GM21390 (cell line): ENCODE data around the gene CLIP2.
"Not testable (repeated sequence)": the region's sequence is repeated elsewhere in the genome, so short reads cannot be mapped to it uniquely, and the experiment has no call there.

Experiments used
- ATAC-seq: cut with Tn5 transposase; IDR thresholded peaks from one replicate; pipeline ENCODE4 v1.9.1; 2021; ENCODE audit not compliant: unreplicated experiment

CLIP2 gene

GRCh38 chr7:74325210-74325565 lies 36.0 kb downstream of the CLIP2 start:
- ATAC-seq: no peak

DNA sequence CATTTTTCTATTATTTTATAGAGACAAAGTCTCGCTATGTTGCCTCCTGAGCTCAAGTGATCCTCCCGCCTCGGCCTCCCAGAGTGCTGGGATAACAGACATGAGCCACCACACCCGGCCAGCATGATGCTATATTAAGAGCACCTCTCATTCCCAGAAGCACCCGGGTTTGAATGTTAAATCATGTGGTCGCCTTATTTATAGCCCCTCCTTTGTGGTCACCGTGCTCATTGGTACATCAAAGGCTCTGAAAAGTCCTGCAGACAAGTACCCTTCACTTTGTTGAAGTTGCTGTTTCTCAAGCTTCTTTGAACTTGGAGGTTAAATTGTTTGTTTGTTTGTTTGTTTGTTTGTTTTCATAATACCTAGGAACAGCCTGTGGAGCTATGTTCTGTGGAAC lies 40.0 kb downstream of the CLIP2 start:
- no peak for ATAC-seq

DNA sequence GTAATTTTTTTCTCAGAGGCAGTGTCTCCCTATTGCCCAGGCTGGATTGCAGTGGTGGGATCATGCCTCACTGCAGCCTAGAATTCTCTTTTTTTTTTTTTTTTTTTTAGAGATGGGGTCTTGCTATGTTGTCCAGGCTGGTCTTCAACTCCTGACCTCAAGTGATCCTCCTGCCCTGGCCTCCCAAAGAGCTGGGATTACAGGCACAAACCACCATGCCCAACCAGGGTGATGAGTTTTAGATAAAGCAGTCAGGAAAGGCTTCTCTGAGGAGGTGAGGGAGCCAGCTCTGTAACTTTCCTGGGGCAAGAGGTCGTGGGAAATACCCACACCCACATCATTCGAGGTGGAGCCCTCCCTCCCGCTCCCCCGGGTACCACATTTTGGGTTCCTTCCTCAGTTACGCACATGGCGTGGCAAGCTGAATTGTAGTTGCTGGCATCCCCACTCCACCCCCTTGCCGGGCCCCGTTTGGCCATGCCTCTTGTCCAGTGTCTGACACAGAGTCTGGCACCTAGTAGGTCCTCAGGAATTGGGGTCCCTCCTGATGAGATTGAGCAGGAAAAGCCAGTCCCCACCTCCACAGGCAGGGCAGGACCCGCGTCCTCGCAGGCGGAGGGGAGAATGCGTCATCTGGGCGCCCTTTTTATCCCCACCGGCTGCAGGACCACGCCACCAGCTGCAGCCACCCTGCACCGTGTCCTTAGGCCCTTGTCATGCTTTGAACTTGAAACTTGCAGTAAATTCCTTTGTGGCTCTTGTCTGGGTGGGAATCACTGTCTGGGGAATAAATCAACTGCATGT lies 43.4 kb downstream of the CLIP2 start:
- ATAC-seq: no peak

DNA sequence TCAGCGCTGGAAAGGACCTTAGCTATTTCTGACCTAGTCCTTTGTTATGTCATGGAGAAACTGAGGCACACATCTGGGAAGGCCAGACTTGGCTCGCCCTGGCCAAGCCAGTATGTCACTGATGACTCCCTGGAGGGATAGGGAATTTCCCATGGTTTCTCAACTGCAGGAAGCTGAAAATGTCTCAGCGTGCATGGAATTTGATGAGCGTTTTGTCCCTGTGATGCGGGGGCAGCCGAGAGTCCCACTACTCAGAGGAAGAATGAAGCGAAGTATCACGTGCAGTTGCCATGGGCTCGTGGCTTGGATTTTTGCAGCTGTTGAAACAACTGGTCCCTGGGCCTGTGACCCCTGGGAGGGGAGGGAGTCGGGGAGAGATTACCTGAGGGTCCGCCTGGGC lies 44.8 kb downstream of the CLIP2 start:
- ATAC-seq: no peak

GRCh38 chr7:74337926-74338325 lies 48.7 kb downstream of the CLIP2 start:
- no peak for ATAC-seq

DNA sequence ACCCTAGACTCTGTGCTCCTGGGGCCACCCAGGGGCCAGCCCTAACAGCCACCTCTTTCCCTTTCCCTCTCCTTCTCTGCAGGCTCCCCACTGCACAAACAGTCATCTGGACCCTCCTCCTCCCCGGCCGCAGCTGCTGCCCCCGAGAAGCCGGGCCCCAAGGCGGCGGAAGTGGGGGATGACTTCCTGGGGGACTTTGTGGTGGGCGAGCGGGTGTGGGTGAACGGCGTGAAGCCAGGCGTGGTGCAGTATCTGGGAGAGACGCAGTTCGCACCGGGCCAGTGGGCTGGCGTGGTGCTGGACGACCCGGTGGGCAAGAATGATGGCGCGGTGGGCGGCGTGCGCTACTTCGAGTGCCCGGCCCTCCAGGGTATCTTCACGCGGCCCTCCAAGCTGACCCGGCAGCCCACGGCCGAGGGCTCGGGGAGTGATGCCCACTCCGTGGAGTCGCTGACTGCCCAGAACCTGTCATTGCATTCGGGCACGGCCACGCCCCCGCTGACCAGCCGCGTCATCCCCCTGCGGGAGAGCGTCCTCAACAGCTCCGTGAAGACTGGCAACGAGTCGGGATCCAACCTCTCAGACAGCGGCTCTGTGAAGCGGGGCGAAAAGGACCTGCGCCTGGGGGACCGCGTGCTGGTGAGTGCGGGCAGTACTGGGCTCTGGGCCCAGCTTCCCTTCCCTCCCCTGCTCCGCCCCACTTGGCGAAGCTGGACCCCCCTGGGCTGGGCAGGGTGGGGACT lies 49.3 kb downstream of the CLIP2 start:
- ATAC-seq: no peak

GRCh38 chr7:74339648-74340047 lies 50.4 kb downstream of the CLIP2 start:
- not testable (repeated sequence) for ATAC-seq

DNA sequence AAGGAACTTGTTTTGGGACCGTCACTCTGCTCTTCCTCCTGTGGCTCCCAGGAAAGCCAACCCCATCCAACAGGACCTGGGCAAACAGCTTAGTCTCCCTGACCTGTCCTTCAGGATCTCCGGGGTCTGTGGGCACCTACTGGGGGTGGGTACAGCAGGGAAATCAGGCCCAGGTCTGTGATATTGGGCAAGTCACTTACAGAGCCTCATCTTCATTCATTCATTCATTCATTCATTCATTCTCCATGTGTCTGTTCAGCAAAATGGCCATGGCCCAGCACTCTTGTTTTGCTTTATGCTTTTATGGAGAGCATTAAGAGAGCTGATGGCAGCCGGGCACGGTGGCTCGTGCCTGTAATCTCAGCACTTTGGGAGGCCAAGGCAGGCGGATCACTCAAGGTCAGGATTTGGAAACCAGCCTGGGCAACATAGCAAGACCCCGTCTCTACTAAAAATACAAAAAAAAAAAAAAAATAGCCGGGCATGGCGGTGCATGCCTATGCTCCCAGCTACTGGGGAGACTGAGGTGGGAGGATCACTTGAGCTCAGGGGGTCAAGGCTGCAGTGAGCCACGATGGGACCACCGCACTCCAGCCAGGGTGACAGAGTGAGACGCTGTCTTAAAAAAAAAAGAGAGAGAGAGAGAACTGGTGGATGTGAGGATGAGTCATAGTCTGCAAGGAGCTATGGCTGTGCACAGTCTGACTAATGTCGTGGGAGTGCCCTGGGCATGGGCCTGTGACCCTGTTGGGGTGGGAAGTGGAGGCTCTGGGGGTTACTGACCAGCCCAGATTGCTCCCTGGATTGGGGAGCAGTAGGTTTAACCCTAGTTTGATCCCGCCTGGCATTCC lies 54.3 kb downstream of the CLIP2 start:
- ATAC-seq: no peak

DNA sequence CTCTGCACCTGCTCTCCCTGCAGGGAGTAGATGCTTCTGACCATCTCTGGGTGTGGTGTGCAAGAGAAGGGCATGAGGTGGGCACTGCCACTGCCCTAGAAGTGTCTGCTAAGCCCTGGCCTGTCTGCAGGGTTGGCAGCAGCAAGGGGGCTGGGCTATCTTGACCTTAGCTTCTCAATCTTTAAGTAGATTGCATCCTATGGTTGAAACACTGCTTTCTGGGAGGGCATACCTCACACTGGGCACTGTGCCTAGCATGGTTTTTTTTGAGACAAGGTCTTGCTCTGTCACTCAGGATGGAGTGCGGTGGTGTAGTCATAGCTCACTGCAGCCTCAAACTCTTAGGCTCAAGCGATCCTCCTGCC lies 54.9 kb downstream of the CLIP2 start:
- ATAC-seq: no peak

- ATAC-seq: no peak
Measured at GRCh38 chr7:74344786-74345185, 55.6 kb downstream of the CLIP2 start.

- ATAC-seq: no peak
Measured at GRCh38 chr7:74345970-74346369, 56.8 kb downstream of the CLIP2 start.

DNA sequence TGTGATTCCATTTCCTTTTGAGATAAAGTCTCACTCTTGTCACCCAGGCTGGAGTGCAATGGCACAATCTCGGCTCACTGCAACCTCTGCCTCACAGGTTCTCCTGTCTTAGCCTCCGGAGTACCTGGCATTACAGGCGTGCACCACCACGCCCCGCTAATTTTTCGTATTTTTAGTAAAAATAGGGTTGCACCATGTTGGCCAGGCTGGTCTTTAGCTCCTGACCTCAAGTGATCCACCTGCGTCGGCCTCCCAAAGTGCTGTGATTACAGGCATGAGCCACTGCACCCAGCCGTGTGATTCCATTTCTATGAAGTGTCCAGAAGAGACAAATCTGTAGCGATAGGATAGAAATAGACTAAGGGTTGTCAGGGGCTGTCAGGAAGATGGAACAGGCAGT lies 60.4 kb downstream of the CLIP2 start:
- no peak for ATAC-seq

DNA sequence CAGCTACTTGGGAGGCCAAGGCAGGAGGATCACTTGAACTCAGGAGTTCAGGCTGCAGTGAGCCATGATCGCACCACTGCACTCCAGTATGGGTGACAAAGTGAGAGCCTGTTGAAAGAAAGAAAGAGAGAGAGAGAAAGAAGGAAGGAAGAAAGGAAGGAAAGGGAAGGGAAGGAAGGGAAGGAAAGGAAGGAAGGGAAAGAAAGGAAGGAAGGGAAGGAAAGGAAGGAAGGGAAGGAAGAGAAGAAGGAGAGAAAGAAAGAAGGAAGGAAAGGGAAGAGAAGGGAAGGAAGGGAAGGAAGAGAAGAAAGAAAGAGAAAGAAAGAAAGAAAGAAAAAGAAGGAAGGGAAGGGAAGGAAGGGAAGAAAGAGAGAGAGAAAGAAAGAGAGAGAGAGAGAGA lies 61.5 kb downstream of the CLIP2 start:
- no peak for ATAC-seq

GRCh38 chr7:74351836-74352235 lies 62.6 kb downstream of the CLIP2 start:
- ATAC-seq: no peak

DNA sequence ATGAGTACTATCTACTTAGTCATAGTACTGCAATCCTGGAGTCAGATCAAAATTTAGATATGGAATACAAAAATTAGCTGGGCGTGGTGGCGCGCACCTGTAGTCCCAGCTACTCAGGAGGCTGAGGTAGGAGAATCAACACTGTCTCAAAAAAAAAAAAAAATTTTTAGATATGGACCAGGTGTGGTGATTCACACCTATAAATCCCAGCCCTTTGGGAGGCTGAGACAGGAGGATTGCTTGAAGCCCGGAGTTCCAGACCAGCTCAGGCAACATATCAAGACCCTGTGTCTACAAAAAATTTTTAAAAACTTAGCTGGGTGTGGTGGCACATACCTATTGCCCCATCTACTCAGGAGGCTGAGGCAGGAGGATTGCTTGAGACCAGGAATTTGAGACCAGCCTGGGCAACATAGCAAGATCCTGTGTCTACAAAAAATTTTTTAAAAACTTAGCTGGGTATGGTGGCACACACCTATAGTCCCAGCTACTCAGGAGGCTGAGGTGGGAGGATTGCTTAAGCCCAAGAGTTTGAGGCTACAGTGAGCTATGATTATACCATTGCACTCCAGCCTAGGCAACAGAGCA lies 63.4 kb downstream of the CLIP2 start:
- ATAC-seq: not testable (repeated sequence)

- no peak for ATAC-seq
Measured at GRCh38 chr7:74354009-74354408, 64.8 kb downstream of the CLIP2 start.

DNA sequence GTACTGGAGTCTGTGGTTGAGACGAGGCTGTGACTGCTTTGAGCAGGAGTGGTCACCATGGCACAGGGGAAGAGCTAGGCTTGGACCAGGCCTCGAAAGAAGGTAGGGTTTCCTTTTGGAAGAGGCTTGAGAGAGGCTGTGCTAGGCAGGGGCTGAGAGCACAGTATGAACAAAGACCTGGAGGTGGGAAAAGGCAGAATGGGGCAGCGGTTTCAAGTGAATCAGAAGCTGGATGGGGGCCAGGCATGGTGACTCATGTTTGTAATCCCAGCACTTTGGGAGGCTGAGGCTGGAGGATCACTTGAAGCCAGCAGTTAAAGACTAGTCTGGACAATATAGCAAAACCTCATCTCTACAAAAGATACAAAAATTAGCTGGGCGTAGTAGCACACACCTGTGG lies 65.9 kb downstream of the CLIP2 start:
- ATAC-seq: no peak

DNA sequence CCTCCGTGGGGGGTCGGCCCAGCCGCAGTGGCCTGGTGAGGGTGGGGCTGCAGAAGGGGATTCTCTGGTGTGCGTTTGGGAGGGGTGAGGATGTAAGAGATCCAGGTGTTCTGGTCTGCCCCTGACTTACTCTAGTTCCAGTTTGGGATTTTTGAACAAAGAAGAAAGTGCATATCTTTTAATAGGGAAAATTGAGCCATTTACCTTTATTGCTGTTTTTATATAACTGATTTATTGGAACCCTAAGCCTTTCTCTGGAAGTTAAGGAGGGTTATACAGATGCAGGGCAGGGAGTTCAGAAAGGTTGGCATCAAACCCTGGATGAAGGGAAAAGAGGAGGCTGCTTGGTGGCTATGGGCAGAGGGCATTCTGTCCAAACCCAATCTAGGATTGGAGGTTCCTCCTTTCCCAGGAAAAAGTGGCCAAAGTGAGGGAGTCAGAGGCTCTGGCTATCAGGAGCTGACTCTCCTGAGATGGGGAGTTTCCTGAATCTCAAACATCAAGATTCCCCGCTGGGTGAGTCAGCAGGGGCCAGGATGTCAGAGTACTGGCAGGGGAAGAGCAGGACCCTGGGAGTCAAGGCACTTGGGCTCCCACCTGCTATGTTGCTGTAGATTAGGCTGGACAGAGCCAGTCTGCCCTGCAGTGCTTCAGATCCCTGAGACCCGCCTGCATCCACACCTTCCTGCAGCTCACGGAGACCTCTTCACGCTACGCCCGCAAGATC lies 67.5 kb downstream of the CLIP2 start:
- ATAC-seq: no peak

GRCh38 chr7:74360008-74360407 lies 70.8 kb downstream of the CLIP2 start:
- ATAC-seq: no peak

- no peak for ATAC-seq
Measured at GRCh38 chr7:74362266-74362665, 73.1 kb downstream of the CLIP2 start.

GRCh38 chr7:74364061-74364460 lies 74.9 kb downstream of the CLIP2 start:
- ATAC-seq: no peak
